GM18873 (cell line): ENCODE data around the gene STS.

Experiments
- ATAC-seq: cut with Tn5 transposase; IDR thresholded peaks from one replicate; pipeline ENCODE4 v1.9.1; 2021; ENCODE audit warnings: mild to moderate bottlenecking, moderate library complexity, moderate number of reproducible peaks; ENCODE audit not compliant: unreplicated experiment, low FRiP score

Gene STS

GRCh38 chrX:7139202-7140081 is 8.1 kb upstream of the STS start:
- no peak for ATAC-seq

GRCh38 chrX:7143076-7143475 is 4.4 kb upstream of the STS start:
- ATAC-seq, result no peak

- ATAC-seq, result no peak
These were observed 3.5 kb upstream of the STS start for GRCh38 chrX:7143941-7144525.

DNA sequence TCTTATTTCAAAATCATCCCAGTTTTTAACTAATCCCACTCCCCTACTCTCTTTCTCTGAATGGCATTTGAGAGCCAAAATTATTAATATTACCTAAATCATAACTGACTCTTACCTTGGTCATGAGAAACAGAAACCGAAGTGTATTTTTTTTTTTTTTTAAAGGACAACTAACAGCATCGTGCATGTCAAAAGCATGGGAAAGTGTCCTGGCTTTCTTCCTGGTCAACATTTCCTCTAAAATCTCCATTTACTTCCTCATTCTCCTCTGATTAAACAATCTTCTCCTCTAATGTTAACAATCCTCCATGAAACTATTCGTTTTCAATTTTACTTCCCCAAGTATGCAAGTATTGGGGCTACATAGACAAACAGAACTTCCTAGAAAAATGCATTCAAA is 2.1 kb upstream of the STS start:
- ATAC-seq, result no peak

- no peak for ATAC-seq
These were observed 1.4 kb upstream of the STS start for GRCh38 chrX:7146020-7146702.

- ATAC-seq, result peak; percentile 20
These were observed 654 bp upstream of the STS start for GRCh38 chrX:7146703-7147412.

- peak; percentile 60 for ATAC-seq
These were observed 704 bp downstream of the STS start, which contains the start of gene PUDP for GRCh38 chrX:7147978-7148854. PUDP (minus strand) TSS chrX:7148153; CDS start chrX:7148113, 40 bp downstream.

GRCh38 chrX:7149411-7149810 is 1.9 kb downstream of the STS start:
- ATAC-seq, result peak; percentile 27

DNA sequence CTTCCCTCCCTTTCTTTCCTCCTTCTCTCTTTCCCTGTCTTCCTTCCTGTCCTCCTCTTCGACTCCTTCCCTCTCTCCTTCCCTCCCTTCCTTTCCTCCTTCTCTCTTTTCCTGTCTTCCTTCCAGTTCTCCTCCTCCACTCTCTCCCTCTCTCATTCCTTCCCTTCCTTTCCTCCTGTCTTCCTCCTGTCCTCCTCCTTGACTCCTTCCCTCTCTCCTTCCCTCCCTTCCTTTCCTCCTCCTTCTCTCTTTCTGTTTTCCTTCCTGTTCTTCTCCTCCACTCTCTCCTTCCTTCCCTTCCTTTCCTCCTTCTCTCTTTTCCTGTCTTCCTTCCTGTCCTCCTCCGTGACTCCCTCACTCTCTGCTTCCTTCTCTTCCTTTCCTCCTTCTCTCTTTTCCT is 5.7 kb downstream of the STS start:
- ATAC-seq, result no peak

- no peak for ATAC-seq
These were observed 6.6 kb downstream of the STS start for GRCh38 chrX:7154041-7154597.

- ATAC-seq, result no peak
These were observed 7.7 kb downstream of the STS start for GRCh38 chrX:7155163-7155562.

DNA sequence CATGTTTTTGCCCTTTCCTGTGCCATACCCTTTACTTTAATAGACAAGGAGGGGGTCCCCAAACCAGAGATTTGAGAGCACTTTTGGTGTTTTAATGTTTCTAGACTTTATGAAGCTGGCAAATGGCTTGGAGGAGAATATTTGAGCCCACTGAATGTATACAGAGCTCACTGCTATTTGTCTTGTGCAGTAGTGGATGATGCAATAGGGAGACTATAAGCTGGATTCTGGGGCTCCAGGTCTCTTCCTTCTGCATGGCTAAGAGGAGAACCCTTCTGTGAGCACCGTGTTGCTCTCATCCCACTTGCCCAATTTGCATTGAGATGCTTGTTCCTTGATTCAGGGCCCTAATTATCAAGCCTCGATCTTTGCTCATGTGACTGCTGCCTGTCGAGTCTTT is 9.4 kb downstream of the STS start:
- ATAC-seq, result no peak

DNA sequence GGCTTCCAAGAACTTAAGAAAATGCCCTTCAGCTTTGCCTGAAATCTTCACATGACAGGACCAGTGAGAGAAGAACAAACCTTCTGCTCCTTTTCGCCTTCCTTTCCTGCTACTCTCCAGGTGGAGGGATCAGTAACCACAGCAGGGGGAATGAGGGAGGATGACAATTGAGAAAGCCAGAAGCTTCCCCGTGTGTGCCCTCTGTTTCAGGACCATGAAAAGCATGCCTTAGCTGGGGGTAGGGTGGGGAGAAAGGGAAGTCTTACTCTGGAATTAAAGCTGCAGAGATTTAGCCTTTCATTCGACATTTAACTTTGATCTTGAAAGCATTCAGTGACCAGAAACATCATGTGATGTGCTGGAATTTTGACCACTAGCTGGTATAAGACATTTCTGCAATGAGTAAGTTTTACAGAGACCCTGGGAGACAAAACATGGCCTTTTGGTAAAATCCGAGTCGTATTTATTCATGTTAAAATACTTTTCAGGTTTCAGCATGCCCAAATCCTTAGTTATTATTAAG is 11.0 kb downstream of the STS start:
- ATAC-seq, result no peak

DNA sequence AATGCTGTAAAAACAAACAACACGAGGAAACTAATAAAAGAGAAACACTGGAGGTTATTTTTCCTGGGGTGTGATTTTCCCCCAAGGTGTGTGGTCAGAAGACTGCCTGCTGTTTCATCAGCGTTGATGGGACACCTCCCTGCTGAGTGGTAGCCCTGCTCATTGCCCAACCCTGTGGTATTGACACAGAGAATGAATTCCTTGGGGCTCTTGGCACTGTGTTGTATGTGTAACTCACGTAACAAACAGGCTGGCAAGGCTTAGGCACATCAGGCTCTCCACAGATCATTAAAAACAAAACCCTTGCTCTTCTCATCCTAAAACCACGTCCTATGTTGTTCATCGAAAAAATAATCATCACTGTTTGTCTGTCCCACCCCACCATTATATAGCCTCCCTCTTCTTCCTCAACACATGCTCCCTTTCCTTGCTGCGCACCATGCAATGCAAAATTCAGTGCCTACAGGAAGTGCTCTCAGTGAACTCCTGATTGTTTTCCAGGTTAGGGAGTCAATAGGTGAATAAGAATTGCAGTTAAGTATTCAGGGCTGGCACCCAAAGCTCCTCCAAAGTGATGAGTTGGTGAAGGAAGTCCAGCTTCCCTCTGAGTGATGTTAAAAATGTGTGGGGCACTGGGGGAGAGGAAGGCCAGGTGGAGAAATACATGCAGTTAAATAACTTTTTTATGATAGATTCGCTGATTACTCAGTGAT is 11.8 kb downstream of the STS start:
- no peak for ATAC-seq

DNA sequence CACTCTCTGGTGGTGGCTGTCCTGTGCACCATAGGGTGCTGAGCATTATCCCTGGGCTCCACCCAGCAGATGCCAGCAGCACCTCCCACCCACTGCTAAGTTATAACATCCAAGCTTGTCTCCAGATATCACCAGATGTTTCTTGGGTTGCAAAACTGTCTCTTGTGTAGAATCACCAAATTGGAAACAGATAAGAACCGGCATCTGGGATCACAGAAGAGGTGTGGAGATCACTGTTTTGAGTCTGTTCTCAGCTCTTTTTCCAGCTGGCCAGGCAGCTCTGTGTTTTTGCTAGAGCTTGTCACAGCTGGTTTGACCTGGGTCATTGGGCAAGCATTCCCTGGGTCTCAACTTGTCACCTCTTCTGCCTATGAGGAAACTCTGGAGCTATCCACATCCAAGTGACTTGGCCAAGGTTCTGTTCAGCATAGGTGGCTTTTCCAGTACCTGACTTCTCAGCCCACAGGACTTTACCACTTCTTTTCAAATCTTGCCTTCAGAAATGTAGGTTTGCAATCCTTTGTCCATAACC is 15.7 kb downstream of the STS start:
- no peak for ATAC-seq

DNA sequence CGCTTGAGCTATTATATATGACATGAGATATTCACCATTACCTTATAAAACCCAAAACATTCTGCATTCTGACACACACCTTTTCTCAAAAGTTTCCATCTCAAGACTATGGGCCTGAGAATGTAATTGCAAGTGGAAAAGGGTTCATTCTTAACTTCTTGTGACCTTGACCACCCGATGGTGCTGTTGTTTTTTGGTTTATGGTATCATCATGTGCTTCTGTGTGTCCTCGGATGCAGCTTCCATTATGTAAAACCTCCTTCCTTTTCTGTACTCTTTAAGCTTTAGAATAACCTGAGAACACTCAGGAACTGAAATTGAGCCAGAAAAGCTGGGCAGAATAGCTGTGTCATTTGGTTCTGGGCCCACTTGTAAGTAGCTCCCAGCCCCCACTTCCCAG is 16.7 kb downstream of the STS start:
- ATAC-seq, result peak; percentile 74

DNA sequence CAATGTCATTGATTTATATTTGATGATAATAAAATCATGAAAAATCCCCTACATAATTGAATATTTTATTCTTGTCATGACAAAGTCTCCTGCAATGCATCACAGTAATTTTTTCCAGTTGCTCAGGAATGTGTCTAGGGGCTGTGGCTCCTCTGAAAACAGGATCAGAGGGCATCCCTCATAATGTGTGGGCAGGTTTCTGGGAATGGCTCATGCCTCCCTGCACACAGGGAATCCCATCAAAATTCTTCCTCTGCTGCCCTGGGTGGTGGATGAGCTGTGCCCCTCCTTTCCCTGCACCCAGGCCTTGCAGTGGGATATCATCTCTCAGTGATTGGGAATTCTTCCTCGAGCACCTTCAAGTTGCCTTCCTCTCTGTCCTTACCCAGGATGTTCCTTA is 20.9 kb downstream of the STS start:
- ATAC-seq, result no peak

GRCh38 chrX:7169627-7170026 is 22.1 kb downstream of the STS start:
- ATAC-seq, result no peak
